HEK293 (cell line): Measurements from ENCODE around the gene KMT2A.

ENCODE experiments used
- CTCF ChIA-PET: fragments of 350-600 bp; formaldehyde crosslinking; extraction: SDS; loops from one replicate; lab custom pipeline; 2021; ENCODE audit warnings: antibody characterized with exemption; lab: Yijun Ruan, JAX
- POLR2A ChIA-PET: fragments of 300-600 bp; formaldehyde crosslinking; extraction: SDS; loops from one replicate; lab custom pipeline; 2020; ENCODE audit warnings: antibody characterized with exemption, inconsistent platforms; lab: Yijun Ruan, JAX
- H3K27ac ChIP-seq: fragments of 200-500 bp; sonication (Bioruptor generic); 2 replicates; pipeline ENCODE4 v1.5.1; 2014; ENCODE audit warnings: low read depth, low read length, control low read depth, inconsistent platforms; ENCODE audit errors: extremely low read depth
- H3K36me3 ChIP-seq, 2 experiments: fragments of 200-500 bp in 1 of 2; sonication (Bioruptor generic) in 1 of 2; 1 replicate in 1 of 2; 2 replicates in 1 of 2; pipeline ENCODE4 v1.5.1; 2014 to 2017; ENCODE audit warnings: inconsistent platforms in 2 of 2, low read length in 2 of 2; ENCODE audit not compliant: control insufficient read depth in 2 of 2, insufficient read depth in 1 of 2
- H3K4me1 ChIP-seq: fragments of 200-500 bp; sonication (Bioruptor generic); 2 replicates; pipeline ENCODE4 v1.5.1; 2014; ENCODE audit warnings: mild to moderate bottlenecking, low read length, inconsistent platforms; ENCODE audit not compliant: control insufficient read depth, insufficient read depth
- H3K4me3 ChIP-seq: 2 replicates; pipeline ENCODE4 v1.5.1; 2011; ENCODE audit warnings: low read depth, mild to moderate bottlenecking, control low read depth, low read length, moderate library complexity
- H3K9me3 ChIP-seq: fragments of 200-500 bp; sonication (Bioruptor generic); 2 replicates; pipeline ENCODE4 v1.5.1; 2014; ENCODE audit warnings: low read depth, low read length, inconsistent platforms; ENCODE audit not compliant: control insufficient read depth, insufficient read depth
- ATF2 ChIP-seq: fragments of 450-650 bp; formaldehyde crosslinking; IDR thresholded peaks from 2 replicates; pipeline ENCODE4 v1.5.1; 2016; ENCODE audit warnings: missing biosample characterization, missing genetic modification characterization, low read depth
- KLF10 ChIP-seq: fragments of 450-650 bp; IDR thresholded peaks from 2 replicates; pipeline ENCODE4 v1.5.1; 2018; ENCODE audit warnings: missing biosample characterization, mild to moderate bottlenecking, missing genetic modification characterization
- OSR2 ChIP-seq: fragments of 450-650 bp; formaldehyde crosslinking; IDR thresholded peaks from 2 replicates; pipeline ENCODE4 v1.5.1; 2016; ENCODE audit warnings: missing biosample characterization, missing genetic modification characterization
- PRDM10 ChIP-seq: fragments of 450-650 bp; formaldehyde crosslinking; IDR thresholded peaks from 2 replicates; pipeline ENCODE4 v1.5.1; 2016; ENCODE audit warnings: missing biosample characterization, missing genetic modification characterization
- WT1 ChIP-seq: fragments of 450-650 bp; formaldehyde crosslinking; IDR thresholded peaks from 2 replicates; pipeline ENCODE4 v1.5.1; 2016; ENCODE audit warnings: missing biosample characterization, missing genetic modification characterization
- ZEB2 ChIP-seq: fragments of 450-650 bp; formaldehyde crosslinking; IDR thresholded peaks from 2 replicates; pipeline ENCODE4 v1.5.1; 2016; ENCODE audit warnings: missing biosample characterization, missing genetic modification characterization
- ZFP3 ChIP-seq: fragments of 450-650 bp; formaldehyde crosslinking; IDR thresholded peaks from 2 replicates; pipeline ENCODE4 v1.5.1; 2016; ENCODE audit warnings: low read depth, missing biosample characterization, missing genetic modification characterization
- ZNF121 ChIP-seq: fragments of 450-650 bp; formaldehyde crosslinking; IDR thresholded peaks from 2 replicates; pipeline ENCODE4 v1.5.1; 2016; ENCODE audit warnings: missing biosample characterization, missing genetic modification characterization
- ZNF184 ChIP-seq: fragments of 450-650 bp; IDR thresholded peaks from 2 replicates; pipeline ENCODE4 v1.5.1; 2018; ENCODE audit warnings: missing biosample characterization, mild to moderate bottlenecking, missing genetic modification characterization
- ZNF223 ChIP-seq: fragments of 450-650 bp; formaldehyde crosslinking; IDR thresholded peaks from 2 replicates; pipeline ENCODE4 v1.5.1; 2016; ENCODE audit warnings: missing biosample characterization, missing genetic modification characterization
- ZNF350 ChIP-seq: fragments of 450-650 bp; formaldehyde crosslinking; IDR thresholded peaks from 2 replicates; pipeline ENCODE4 v1.5.0; 2017; ENCODE audit warnings: missing biosample characterization, mild to moderate bottlenecking, missing genetic modification characterization
- ZNF433 ChIP-seq: fragments of 450-650 bp; formaldehyde crosslinking; IDR thresholded peaks from 2 replicates; pipeline ENCODE4 v1.5.1; 2016; ENCODE audit warnings: missing biosample characterization, missing genetic modification characterization, low read depth
- ZNF580 ChIP-seq: fragments of 450-650 bp; formaldehyde crosslinking; IDR thresholded peaks from 2 replicates; pipeline ENCODE4 v1.5.1; 2016; ENCODE audit warnings: missing biosample characterization, missing genetic modification characterization
- ZNF639 ChIP-seq: fragments of 450-650 bp; formaldehyde crosslinking; IDR thresholded peaks from 2 replicates; pipeline ENCODE4 v1.5.1; 2016; ENCODE audit warnings: missing biosample characterization, missing genetic modification characterization
- ZNF645 ChIP-seq: fragments of 450-650 bp; formaldehyde crosslinking; IDR thresholded peaks from 2 replicates; pipeline ENCODE4; 2016; ENCODE audit warnings: missing biosample characterization, missing genetic modification characterization
- ZNF777 ChIP-seq: fragments of 450-650 bp; formaldehyde crosslinking; IDR thresholded peaks from 2 replicates; pipeline ENCODE4 v1.5.1; 2017; ENCODE audit warnings: missing biosample characterization, missing genetic modification characterization, borderline replicate concordance

Gene KMT2A

GRCh38 chr11:118442908-118443589 lies 6.8 kb downstream of the KMT2A start (continued):
- TF ChIP-seq OSR2 (tag by site-specific recombination), result peak; percentile 64
- no peak for TF ChIP-seq ATF2
- no peak for TF ChIP-seq ZNF121 (tag by site-specific recombination)
- TF ChIP-seq, all 188 proteins: peak for 3

GRCh38 chr11:118443590-118444218 lies 7.4 kb downstream of the KMT2A start:
- H3K36me3 ChIP-seq, result peaks cover 0 to 46% of the 10 kb centered on the region in 2 experiments; a peak in 2 of 3 replicates
- H3K4me1 ChIP-seq, result peaks cover 14% of the 10 kb centered on the region
- ChIA-PET POLR2A (interaction anchor here (0.6 to 1.3 kb wide), 2 partner anchors 8 to 65 kb away, joined by 3 to 5 read pairs; no protein-coding TSS in a partner anchor), CTCF (interaction anchor here (0.6 kb wide), 3 partner anchors 19 to 44 kb away, joined by 3 read pairs; no protein-coding TSS in a partner anchor)
- no peak for TF ChIP-seq ZFP3 (tag by site-specific recombination)
- H3K9me3 ChIP-seq, result no peaks in the 10 kb centered on the region
- H3K27ac ChIP-seq, result no peak overlapping the region
- no peak overlapping the region for H3K4me3 ChIP-seq

GRCh38 chr11:118447423-118447822 lies 11.1 kb downstream of the KMT2A start:
- CTCF ChIA-PET, result no interaction called here
- H3K4me1 ChIP-seq, result peaks cover 6% of the 10 kb centered on the region; the same call in 1 of the 2 replicates
- POLR2A ChIA-PET, result interaction anchor here (1.1 kb wide), 1 partner anchor 12 kb away, joined by 3 read pairs; no protein-coding TSS in a partner anchor
- no peaks in the 10 kb centered on the region for H3K9me3 ChIP-seq
- H3K27ac ChIP-seq, result no peak overlapping the region
- H3K36me3 ChIP-seq, result peaks cover 0 to 22% of the 10 kb centered on the region in 2 experiments; a peak in 2 of 3 replicates
- TF ChIP-seq ZNF580 (tag by site-specific recombination) (no peak), ZNF184 (tag by site-specific recombination) (peak; percentile 56; the same call in 1 of the 2 replicates), ZNF350 (tag by site-specific recombination) (no peak), ZNF639 (tag by site-specific recombination) (no peak), ZNF433 (no peak), WT1 (tag by site-specific recombination) (no peak)
- no peak overlapping the region for H3K4me3 ChIP-seq

- POLR2A ChIA-PET, result interaction anchor here (1.1 to 1.2 kb wide), 2 partner anchors 12 to 13 kb away, joined by 3 to 4 read pairs; partner anchors contain the start of gene KMT2A
- peaks cover 0 to 22% of the 10 kb centered on the region in 2 experiments; a peak in 2 of 3 replicates for H3K36me3 ChIP-seq
- TF ChIP-seq PRDM10 (tag by site-specific recombination) (no peak), ZEB2 (no peak), ZNF777 (tag by site-specific recombination) (no peak), ZNF645 (tag by site-specific recombination) (no peak), KLF10 (tag by site-specific recombination) (no peak), ZNF223 (tag by site-specific recombination) (no peak)
These were observed 12.0 kb downstream of the KMT2A start for GRCh38 chr11:118448294-118448693.

More at GRCh38 chr11:118448294-118448693, 12.0 kb downstream of the KMT2A start:
- Histone ChIP-seq H3K27ac (no peak overlapping the region), H3K4me3 (no peak overlapping the region), H3K4me1 (no peaks in the 10 kb centered on the region), H3K9me3 (no peaks in the 10 kb centered on the region)
- CTCF ChIA-PET, result no interaction called here
